GM12878 (cell line): ENCODE data around the gene LRBA.

Source experiments
- ESRRA ChIP-seq: IDR thresholded peaks from 2 replicates; pipeline ENCODE4 v1.6.1; 2012; ENCODE audit warnings: mild to moderate bottlenecking, low read length, improper control_type of control experiment
- RAD21 ChIP-seq: IDR thresholded peaks from 2 replicates; pipeline ENCODE4 v1.6.1; 2011; ENCODE audit warnings: mild to moderate bottlenecking, low read depth, low read length, moderate library complexity; ENCODE audit not compliant: insufficient read depth
- SREBF2 ChIP-seq: IDR thresholded peaks from 2 replicates; pipeline ENCODE4 v1.6.1; 2012; ENCODE audit warnings: mild to moderate bottlenecking, low read length

- TF ChIP-seq ESRRA (no peak), RAD21 (peak; percentile 46; the same call in 1 of the 2 replicates), SREBF2 (no peak)
Measured at GRCh38 chr4:150960818-150961217, 54.3 kb downstream of the LRBA start.
